ENCODE measurements around the gene GATA5.
A peak's percentile ranks its signal among the peaks of the same experiment; 100 is the strongest.

Gene GATA5

GRCh38 chr20:62464425-62464770 is 11.4 kb downstream of the GATA5 start:
- Histone ChIP-seq H3K9me3 (no peaks in the 10 kb centered on the region), H3K4me3 (ENCODE audit: low read depth, low read length) (no peak overlapping the region), H3K27me3 (no peaks in the 10 kb centered on the region), H3K4me1 (no peaks in the 10 kb centered on the region), H3K36me3 (no peaks in the 10 kb centered on the region)
- TF ChIP-seq CTCF (IDR thresholded peaks at IDR 0.05; ENCODE audit: low read depth, low read length), result no peak
- no peak for DNase-seq

GRCh38 chr20:62463651-62464424 is 12.0 kb downstream of the GATA5 start:
- H3K4me1 ChIP-seq, result no peaks in the 10 kb centered on the region
- TF ChIP-seq CTCF (IDR thresholded peaks at IDR 0.05; ENCODE audit: low read depth, low read length), result no peak
- no peak for DNase-seq
- H3K9me3 ChIP-seq, result no peaks in the 10 kb centered on the region
- no peak overlapping the region for H3K4me3 ChIP-seq (ENCODE audit: low read depth, low read length)
- no peaks in the 10 kb centered on the region for H3K36me3 ChIP-seq
- no peaks in the 10 kb centered on the region for H3K27me3 ChIP-seq

- no peaks in the 10 kb centered on the region for H3K9me3 ChIP-seq
- H3K36me3 ChIP-seq, result no peaks in the 10 kb centered on the region
- TF ChIP-seq CTCF (IDR thresholded peaks at IDR 0.05; ENCODE audit: low read depth, low read length), result no peak
- DNase-seq, result no peak
- no peaks in the 10 kb centered on the region for H3K4me1 ChIP-seq
- no peaks in the 10 kb centered on the region for H3K27me3 ChIP-seq
- no peak overlapping the region for H3K4me3 ChIP-seq (ENCODE audit: low read depth, low read length)
Observed at GRCh38 chr20:62462976-62463592, 12.7 kb downstream of the GATA5 start.

DNA sequence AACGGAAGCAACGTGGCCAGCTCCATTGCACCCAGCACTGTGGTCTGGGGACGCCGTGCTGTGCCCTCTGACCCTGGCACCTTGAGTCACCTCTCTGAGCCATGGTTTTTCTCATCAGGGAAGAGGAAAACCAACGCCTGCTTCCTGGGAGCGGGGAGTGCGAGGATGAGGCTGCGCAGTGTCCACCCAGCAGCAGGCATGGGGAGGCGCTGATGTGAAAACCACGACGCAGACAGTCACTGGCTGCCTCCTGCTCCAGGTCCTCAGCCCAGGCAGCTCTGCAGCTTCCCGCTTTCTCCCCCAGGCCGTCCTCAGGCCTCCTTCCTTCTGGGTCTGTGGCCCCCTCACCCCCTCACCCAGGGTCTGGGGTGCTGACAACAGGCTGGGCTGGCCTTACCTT is 14.0 kb downstream of the GATA5 start:
- TF ChIP-seq CTCF (IDR thresholded peaks at IDR 0.05; ENCODE audit: low read depth, low read length), result no peak
- DNase-seq, result no peak
- no peaks in the 10 kb centered on the region for H3K9me3 ChIP-seq
- no peaks in the 10 kb centered on the region for H3K27me3 ChIP-seq
- H3K36me3 ChIP-seq, result no peaks in the 10 kb centered on the region
- H3K4me1 ChIP-seq, result no peaks in the 10 kb centered on the region
- no peak overlapping the region for H3K4me3 ChIP-seq (ENCODE audit: low read depth, low read length)

GRCh38 chr20:62461157-62461556 is 14.6 kb downstream of the GATA5 start:
- H3K36me3 ChIP-seq, result no peaks in the 10 kb centered on the region
- H3K9me3 ChIP-seq, result no peaks in the 10 kb centered on the region
- no peak overlapping the region for H3K4me3 ChIP-seq (ENCODE audit: low read depth, low read length)
- H3K4me1 ChIP-seq, result no peaks in the 10 kb centered on the region
- TF ChIP-seq CTCF (IDR thresholded peaks at IDR 0.05; ENCODE audit: low read depth, low read length), result no peak
- peak; percentile 55 for DNase-seq
- no peaks in the 10 kb centered on the region for H3K27me3 ChIP-seq

DNA sequence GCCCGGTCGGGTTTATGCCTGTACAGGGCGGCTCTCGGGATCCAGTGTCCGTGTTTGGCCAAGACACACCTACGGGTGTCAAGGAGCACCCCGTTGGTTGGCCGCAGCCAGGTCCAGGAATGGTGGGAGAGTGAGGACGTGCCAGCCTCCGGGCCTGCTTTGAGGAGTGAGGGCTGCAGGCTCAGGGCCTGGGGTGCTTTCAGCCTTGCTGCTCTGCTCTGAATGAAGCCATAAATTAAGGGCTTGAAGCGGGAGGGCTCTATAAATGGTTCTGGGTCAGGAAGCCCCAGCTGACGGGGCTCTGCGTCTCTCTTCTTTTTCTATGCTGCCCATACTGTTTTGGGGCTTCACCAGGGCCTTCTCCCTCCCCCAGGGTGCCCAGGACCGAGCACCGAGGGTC is 15.1 kb downstream of the GATA5 start:
- no peak for DNase-seq
- H3K9me3 ChIP-seq, result no peaks in the 10 kb centered on the region
- H3K27me3 ChIP-seq, result no peaks in the 10 kb centered on the region
- no peaks in the 10 kb centered on the region for H3K4me1 ChIP-seq
- H3K4me3 ChIP-seq (ENCODE audit: low read depth, low read length), result no peak overlapping the region
- TF ChIP-seq CTCF (IDR thresholded peaks at IDR 0.05; ENCODE audit: low read depth, low read length), result no peak
- no peaks in the 10 kb centered on the region for H3K36me3 ChIP-seq
